SU-DHL-6 (cell line): ENCODE measurements around the gene MAP4K3.

Experiments used
- H2AFZ ChIP-seq: fragments of 200-600 bp; sonication (generic); 2 replicates; pipeline ENCODE4 v1.6.1; 2014; ENCODE audit warnings: low read depth, mild to moderate bottlenecking, moderate library complexity, mixed read lengths, antibody characterized with exemption, low read length; ENCODE audit not compliant: severe bottlenecking
- H3F3A ChIP-seq: fragments of 200-600 bp; shearing (Covaris generic); 2 replicates; pipeline ENCODE4 v1.6.0; 2016; ENCODE audit warnings: antibody characterized with exemption, mild to moderate bottlenecking; ENCODE audit not compliant: insufficient read depth
- H3K27ac ChIP-seq: fragments of 200-600 bp; sonication (generic); 2 replicates; pipeline ENCODE4 v1.5.1; 2016; ENCODE audit warnings: low read depth, mild to moderate bottlenecking, low read length, moderate library complexity, mixed read lengths
- H3K27me3 ChIP-seq: fragments of 200-600 bp; sonication (generic), shearing (Covaris generic); 2 replicates; pipeline ENCODE4 v1.6.0; 2014; ENCODE audit warnings: mild to moderate bottlenecking, low read length
- H3K36me3 ChIP-seq: fragments of 200-600 bp; sonication (generic); 2 replicates; pipeline ENCODE4 v1.6.1; 2014; ENCODE audit warnings: mild to moderate bottlenecking, low read length, mixed read lengths
- H3K4me2 ChIP-seq: fragments of 300-600, 200-600 bp; shearing (Covaris generic), sonication (generic); 2 replicates; pipeline ENCODE4 v1.6.0; 2014; ENCODE audit warnings: low read length, low read depth, mild to moderate bottlenecking; ENCODE audit not compliant: poor library complexity, severe bottlenecking
- H3K4me3 ChIP-seq: fragments of 200-600 bp; sonication (generic); 2 replicates; pipeline ENCODE4 v1.5.1; 2014; ENCODE audit warnings: antibody characterized with exemption, low read length, mild to moderate bottlenecking, mixed read lengths; ENCODE audit not compliant: insufficient read depth, poor library complexity, severe bottlenecking
- H3K79me2 ChIP-seq: fragments of 200-600 bp; sonication (generic); 2 replicates; pipeline ENCODE4 v1.6.1; 2014; ENCODE audit warnings: mild to moderate bottlenecking, low read length, moderate library complexity; ENCODE audit not compliant: insufficient read depth
- H3K9ac ChIP-seq: fragments of 200-600 bp; sonication (generic); 2 replicates; pipeline ENCODE4 v1.7.0; 2014; ENCODE audit warnings: mild to moderate bottlenecking, low read length
- H3K9me2 ChIP-seq: fragments of 200-600 bp; sonication (generic); replicated peaks from 2 replicates; pipeline ENCODE4 v1.6.1; 2014; ENCODE audit warnings: low read length; ENCODE audit not compliant: insufficient read depth
- H3K9me3 ChIP-seq: fragments of 200-600 bp; sonication (generic); 2 replicates; pipeline ENCODE4 v1.6.1; 2014; ENCODE audit warnings: low read length, mixed read lengths; ENCODE audit not compliant: insufficient read depth
- H4K20me1 ChIP-seq: fragments of 200-600 bp; sonication (generic); 2 replicates; pipeline ENCODE4 v1.6.1; 2014; ENCODE audit warnings: low read depth, mild to moderate bottlenecking, antibody characterized with exemption, low read length, moderate library complexity, mixed read lengths
- CTCF ChIP-seq: fragments of 200-600 bp; sonication (generic); IDR thresholded peaks from one replicate; pipeline ENCODE4 v1.5.1; 2017; ENCODE audit warnings: antibody characterized with exemption, mild to moderate bottlenecking, low read length, moderate library complexity; ENCODE audit not compliant: insufficient read depth, poor library complexity, severe bottlenecking
- EZH2phosphoT487 ChIP-seq: fragments of 200-600 bp; sonication (generic), shearing (Covaris generic); conservative IDR thresholded peaks from 2 replicates; pipeline ENCODE4 v1.6.1; 2018; ENCODE audit warnings: mild to moderate bottlenecking, antibody characterized with exemption, low read length, moderate library complexity, mixed read lengths

Gene MAP4K3

GRCh38 chr2:39433586-39434195 lies 3.4 kb downstream of the MAP4K3 start:
- Histone ChIP-seq H2AFZ (no peak overlapping the region), H3K4me3 (no peak overlapping the region), H3F3A (peaks cover 14% of the 10 kb centered on the region; the same call in 1 of the 2 replicates), H4K20me1 (no peaks in the 10 kb centered on the region), H3K27me3 (no peaks in the 10 kb centered on the region), H3K27ac (no peak overlapping the region), H3K9ac (no peak overlapping the region), H3K79me2 (peaks cover 4% of the 10 kb centered on the region; the same call in 1 of the 2 replicates), H3K9me2 (no peaks in the 10 kb centered on the region), H3K9me3 (no peaks in the 10 kb centered on the region), H3K4me2 (no peak overlapping the region), H3K36me3 (no peaks in the 10 kb centered on the region)
- TF ChIP-seq EZH2phosphoT487 = no peak
- TF ChIP-seq CTCF = no peak

- no peak overlapping the region for H3K27ac ChIP-seq
- H3K4me2 ChIP-seq = no peak overlapping the region
- peaks cover 4% of the 10 kb centered on the region; the same call in 1 of the 2 replicates for H3K79me2 ChIP-seq
- no peaks in the 10 kb centered on the region for H3K9me3 ChIP-seq
- no peaks in the 10 kb centered on the region for H4K20me1 ChIP-seq
- H3K9me2 ChIP-seq = no peaks in the 10 kb centered on the region
- no peak overlapping the region for H3K9ac ChIP-seq
- no peak overlapping the region for H2AFZ ChIP-seq
- H3K27me3 ChIP-seq = no peaks in the 10 kb centered on the region
- H3K36me3 ChIP-seq = no peaks in the 10 kb centered on the region
- no peak overlapping the region for H3K4me3 ChIP-seq
- no peak for TF ChIP-seq EZH2phosphoT487
- TF ChIP-seq CTCF = no peak
- peaks cover 5% of the 10 kb centered on the region; the same call in 1 of the 2 replicates for H3F3A ChIP-seq
Measured at GRCh38 chr2:39432701-39433100, 4.4 kb downstream of the MAP4K3 start.

GRCh38 chr2:39431592-39432316 lies 5.3 kb downstream of the MAP4K3 start:
- Histone ChIP-seq H3K9me2 (no peaks in the 10 kb centered on the region), H3K9me3 (no peaks in the 10 kb centered on the region), H3K36me3 (no peaks in the 10 kb centered on the region), H3K4me2 (no peak overlapping the region), H3K9ac (no peak overlapping the region), H3K27ac (no peak overlapping the region), H2AFZ (no peak overlapping the region), H4K20me1 (peaks cover 6% of the 10 kb centered on the region; the same call in 1 of the 2 replicates), H3K4me3 (no peak overlapping the region), H3F3A (no peaks in the 10 kb centered on the region), H3K27me3 (no peaks in the 10 kb centered on the region), H3K79me2 (peaks cover 4% of the 10 kb centered on the region; the same call in 1 of the 2 replicates)
- no peak for TF ChIP-seq EZH2phosphoT487
- no peak for TF ChIP-seq CTCF
